ENCODE results near the gene PHLPP1.

GRCh38 chr18:62850619-62851306 is 135.4 kb downstream of the PHLPP1 start:
- TF ChIP-seq CTCF (IDR thresholded peaks at IDR 0.05) (no peak), ZFX (IDR thresholded peaks at IDR 0.05; ENCODE audit: borderline replicate concordance) (no peak)

Measured in 22Rv1 (cell line).